ENCODE data around the gene TUBG1. TPM values are rescaled to one million over a fixed set of nuclear protein-coding genes. Genes with fewer than 3 reads are reported as not detected.

The TUBG1 gene
- total and polyA plus RNA-seq, 9 of the 15 experiments (the other 6 are each of a cell fraction or from before 2014, with no cell fraction given) = 33.1 to 147 (median 66.0) TPM

DNA sequence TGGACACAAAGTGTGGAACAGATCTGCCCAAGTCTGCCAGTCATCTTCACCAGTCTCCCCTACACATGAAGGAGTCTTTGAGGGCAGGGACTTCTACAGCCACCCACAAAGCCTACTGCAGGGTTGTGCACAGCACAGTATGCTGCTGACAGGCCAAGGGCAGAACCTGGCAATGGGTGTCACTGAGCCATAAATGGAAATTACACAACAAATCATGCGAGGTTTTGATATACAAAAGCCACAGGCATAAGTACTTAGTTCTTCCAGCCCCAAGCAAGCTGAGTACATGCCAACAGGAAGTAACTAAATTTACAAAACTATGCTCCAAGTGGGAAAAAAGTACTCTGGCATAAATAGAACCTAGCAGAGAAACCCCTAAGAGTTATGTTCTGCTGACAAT is 24.1 kb upstream of the TUBG1 start:
- Histone ChIP-seq H3K4me2 (ENCODE audit: insufficient read depth, low read length) (no peak overlapping the region), H4K20me1 (replicated peaks; ENCODE audit: control insufficient read depth, insufficient read depth, low read length) (no peaks in the 10 kb centered on the region), H3K36me3 (ENCODE audit: control insufficient read depth, insufficient read depth, low read length) (peaks cover 91% of the 10 kb centered on the region), H2AFZ (ENCODE audit: low read depth, low read length) (no peak overlapping the region), H3K4me3 (no peak overlapping the region), H3K27ac (ENCODE audit: extremely low read depth, low read depth, low read length) (no peak overlapping the region), H3K9me1 (ENCODE audit: control insufficient read depth, insufficient read depth, low read length) (no peaks in the 10 kb centered on the region), H3K27me3 (ENCODE audit: control insufficient read depth in 2 of 2, insufficient read depth in 2 of 2, low read length in 2 of 2) (no peaks in the 10 kb centered on the region), H3K4me1 (replicated peaks in 1 of 2; ENCODE audit: control insufficient read depth in 2 of 2, insufficient read depth in 2 of 2, low read length in 2 of 2) (peaks cover 0 to 2% of the 10 kb centered on the region in 2 experiments; a peak in 2 of 5 replicates), H3K9ac (ENCODE audit: insufficient read depth in 1 of 2, low read depth in 2 of 2, low read length in 2 of 2) (peak overlapping the region in 1 of 2 experiments; percentile 24; a peak in 1 of 4 replicates), H3K9me3 (replicated peaks; ENCODE audit: control insufficient read depth, insufficient read depth, low read depth, low read length) (no peaks in the 10 kb centered on the region), H3K79me2 (ENCODE audit: control insufficient read depth, insufficient read depth, low read length) (no peaks in the 10 kb centered on the region)
- WGBS (ENCODE audit: insufficient coverage, low coverage, missing lambda C conversion rate) = 88% methylated on average over 1 of the region's 1 CpG
- ChIA-PET POLR2A (no interaction called here), CTCF (ENCODE audit: low intra/inter-chr PET ratio) (no interaction called here)
- intact Hi-C loops (cut with micrococcal nuclease) = no loop called here
- BruUV-seq (replicated peaks) = no TSS peak
- TF ChIP-seq MCM3 (IDR thresholded peaks at IDR 0.05) (no peak), GATAD2B (IDR thresholded peaks at IDR 0.05; ENCODE audit: borderline replicate concordance) (no peak), ZNF408 (CRISPR knock-in tag; IDR thresholded peaks at IDR 0.05; ENCODE audit: low read depth) (no peak), KAT2B (IDR thresholded peaks at IDR 0.05; ENCODE audit: low read depth, low read length) (no peak), IFI16 (CRISPR knock-in tag; IDR thresholded peaks at IDR 0.05) (no peak), RFX7 (CRISPR knock-in tag; IDR thresholded peaks at IDR 0.05) (no peak), ZNF224 (CRISPR knock-in tag; IDR thresholded peaks at IDR 0.05) (no peak), PYGO2 (tag; IDR thresholded peaks at IDR 0.05) (no peak), SNIP1 (IDR thresholded peaks at IDR 0.05; ENCODE audit: low read depth) (no peak), SRSF3 (IDR thresholded peaks at IDR 0.05; ENCODE audit: insufficient read depth, low read length) (no peak), ZC3H11A (IDR thresholded peaks at IDR 0.05; ENCODE audit: low read depth, low read length) (no peak), NR3C1 (CRISPR knock-in tag; IDR thresholded peaks at IDR 0.05) (no peak)
- TF ChIP-seq, protein P1, sequence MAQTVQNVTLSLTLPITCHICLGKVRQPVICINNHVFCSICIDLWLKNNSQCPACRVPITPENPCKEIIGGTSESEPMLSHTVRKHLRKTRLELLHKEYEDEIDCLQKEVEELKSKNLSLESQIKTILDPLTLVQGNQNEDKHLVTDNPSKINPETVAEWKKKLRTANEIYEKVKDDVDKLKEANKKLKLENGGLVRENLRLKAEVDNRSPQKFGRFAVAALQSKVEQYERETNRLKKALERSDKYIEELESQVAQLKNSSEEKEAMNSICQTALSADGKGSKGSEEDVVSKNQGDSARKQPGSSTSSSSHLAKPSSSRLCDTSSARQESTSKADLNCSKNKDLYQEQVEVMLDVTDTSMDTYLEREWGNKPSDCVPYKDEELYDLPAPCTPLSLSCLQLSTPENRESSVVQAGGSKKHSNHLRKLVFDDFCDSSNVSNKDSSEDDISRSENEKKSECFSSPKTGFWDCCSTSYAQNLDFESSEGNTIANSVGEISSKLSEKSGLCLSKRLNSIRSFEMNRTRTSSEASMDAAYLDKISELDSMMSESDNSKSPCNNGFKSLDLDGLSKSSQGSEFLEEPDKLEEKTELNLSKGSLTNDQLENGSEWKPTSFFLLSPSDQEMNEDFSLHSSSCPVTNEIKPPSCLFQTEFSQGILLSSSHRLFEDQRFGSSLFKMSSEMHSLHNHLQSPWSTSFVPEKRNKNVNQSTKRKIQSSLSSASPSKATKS (CRISPR knock-in tag; IDR thresholded peaks at IDR 0.05) = no peak
- TF ChIP-seq, protein P2, sequence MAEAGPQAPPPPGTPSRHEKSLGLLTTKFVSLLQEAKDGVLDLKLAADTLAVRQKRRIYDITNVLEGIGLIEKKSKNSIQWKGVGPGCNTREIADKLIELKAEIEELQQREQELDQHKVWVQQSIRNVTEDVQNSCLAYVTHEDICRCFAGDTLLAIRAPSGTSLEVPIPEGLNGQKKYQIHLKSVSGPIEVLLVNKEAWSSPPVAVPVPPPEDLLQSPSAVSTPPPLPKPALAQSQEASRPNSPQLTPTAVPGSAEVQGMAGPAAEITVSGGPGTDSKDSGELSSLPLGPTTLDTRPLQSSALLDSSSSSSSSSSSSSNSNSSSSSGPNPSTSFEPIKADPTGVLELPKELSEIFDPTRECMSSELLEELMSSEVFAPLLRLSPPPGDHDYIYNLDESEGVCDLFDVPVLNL (CRISPR knock-in tag; IDR thresholded peaks at IDR 0.05; ENCODE audit: low read depth) = no peak
- TF ChIP-seq, protein P3, sequence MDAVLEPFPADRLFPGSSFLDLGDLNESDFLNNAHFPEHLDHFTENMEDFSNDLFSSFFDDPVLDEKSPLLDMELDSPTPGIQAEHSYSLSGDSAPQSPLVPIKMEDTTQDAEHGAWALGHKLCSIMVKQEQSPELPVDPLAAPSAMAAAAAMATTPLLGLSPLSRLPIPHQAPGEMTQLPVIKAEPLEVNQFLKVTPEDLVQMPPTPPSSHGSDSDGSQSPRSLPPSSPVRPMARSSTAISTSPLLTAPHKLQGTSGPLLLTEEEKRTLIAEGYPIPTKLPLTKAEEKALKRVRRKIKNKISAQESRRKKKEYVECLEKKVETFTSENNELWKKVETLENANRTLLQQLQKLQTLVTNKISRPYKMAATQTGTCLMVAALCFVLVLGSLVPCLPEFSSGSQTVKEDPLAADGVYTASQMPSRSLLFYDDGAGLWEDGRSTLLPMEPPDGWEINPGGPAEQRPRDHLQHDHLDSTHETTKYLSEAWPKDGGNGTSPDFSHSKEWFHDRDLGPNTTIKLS (IDR thresholded peaks at IDR 0.05; ENCODE audit: borderline replicate concordance, low read depth) = no peak
- no peak for ATAC-seq
- in situ Hi-C loops (cut with MboI) = loop anchor here (10.0 kb wide), 1 partner anchor 339 kb away; no protein-coding TSS in a partner anchor
- FAIRE-seq = no peak
- no peak for DNase-seq (ENCODE audit: extremely low read depth in 1 of 4, low spot score in 3 of 4)
